A549 (cell line): ENCODE data around the gene DNAH11. TPM values are rescaled to one million over a fixed set of nuclear protein-coding genes. Genes with fewer than 3 reads are reported as not detected.

Experiments used
- ATAC-seq, 2 experiments: fragments of 200-7000 bp in 1 of 2; fragments of >200 bp in 1 of 2; cut with Nextera tagmentation in 1 of 2; cut with Tn5 transposase in 1 of 2; 3 replicates each; pipeline versions ENCODE4 v1.8.0 to v1.9.1; 2018 to 2020; ENCODE audit warnings: mild to moderate bottlenecking in 1 of 2, moderate library complexity in 1 of 2
- CTCF ChIA-PET: fragments of 300-600 bp; sonication (Branson Sonifier 250); formaldehyde crosslinking; extraction: SDS; loops from one replicate; lab custom pipeline; 2021; ENCODE audit warnings: antibody characterized with exemption, inconsistent platforms; lab: Yijun Ruan, JAX
- POLR2A ChIA-PET: fragments of 350-600 bp; formaldehyde crosslinking; extraction: SDS; loops from one replicate; lab custom pipeline; 2021; ENCODE audit warnings: antibody characterized with exemption, inconsistent platforms; lab: Yijun Ruan, JAX
- DNase-seq, 2 experiments: peaks; one replicate each; pipeline versions ENCODE4 v3.0.0 to v3.0.0-alpha.2; 2011 to 2016; ENCODE audit warnings: low read depth in 1 of 2, low spot score in 1 of 2
- FAIRE-seq: peaks from 2 replicates; lab custom pipeline; 2011; peaks lifted over from hg19 to GRCh38; lab: Jason Lieb, UNC
- H3K27ac ChIP-seq, 2 experiments: fragments of >200 bp; sonication (Bioruptor Twin); formaldehyde crosslinking; 3 replicates each; pipeline ENCODE4 v1.5.1; 2016 to 2017
- H3K4me1 ChIP-seq: fragments of >200 bp; sonication (Bioruptor Twin); formaldehyde crosslinking; 3 replicates; pipeline ENCODE4 v1.6.1; 2016
- H3K4me2 ChIP-seq: fragments of >200 bp; sonication (Bioruptor Twin); formaldehyde crosslinking; 3 replicates; pipeline ENCODE4 v1.6.1; 2016
- H3K4me3 ChIP-seq: fragments of >200 bp; sonication (Bioruptor Twin); formaldehyde crosslinking; 3 replicates; pipeline ENCODE4 v1.5.1; 2016
- H3K9me3 ChIP-seq: fragments of >200 bp; sonication (Bioruptor Twin); formaldehyde crosslinking; 3 replicates; pipeline ENCODE4 v1.6.1; 2016
- E2F6 ChIP-seq: IDR thresholded peaks from 2 replicates; pipeline ENCODE4 v1.6.1; 2012; ENCODE audit warnings: low read depth, borderline replicate concordance
- EHF ChIP-seq: fragments of 250-450 bp; sonication (Bioruptor Pico); IDR thresholded peaks from 2 replicates; pipeline ENCODE4 v1.5.0; 2020; ENCODE audit warnings: mild to moderate bottlenecking
- ELK1 ChIP-seq: fragments of 150-350 bp; IDR thresholded peaks from 2 replicates; pipeline ENCODE4 v1.6.1; 2014; ENCODE audit warnings: low read depth, mild to moderate bottlenecking, low read length
- ESRRA ChIP-seq: fragments of 150-350 bp; IDR thresholded peaks from 2 replicates; pipeline ENCODE4 v1.6.1; 2014; ENCODE audit warnings: mild to moderate bottlenecking, low read length, borderline replicate concordance
- FOSL2 ChIP-seq, 2 experiments: fragments of 450-650 bp in 1 of 2; fragments of >200 bp in 1 of 2; sonication (Bioruptor Twin) in 1 of 2; formaldehyde crosslinking; IDR thresholded peaks; 2 replicates each; pipeline versions ENCODE4 v1.5.0 to v1.6.1; 2016 to 2020; ENCODE audit warnings: mild to moderate bottlenecking in 1 of 2, moderate library complexity in 1 of 2
- GATA3 ChIP-seq: IDR thresholded peaks from 2 replicates; pipeline ENCODE4 v1.6.1; 2012; ENCODE audit warnings: borderline replicate concordance
- HDAC2 ChIP-seq: fragments of 200-600 bp; sonication (generic); IDR thresholded peaks from 2 replicates; pipeline ENCODE4 v1.6.1; 2016
- HES2 ChIP-seq: fragments of >200 bp; sonication (Bioruptor Twin); formaldehyde crosslinking; IDR thresholded peaks from 2 replicates; pipeline ENCODE4 v1.6.1; 2016
- HEYL ChIP-seq: fragments of 250-450 bp; sonication (Bioruptor Pico); IDR thresholded peaks from 2 replicates; pipeline ENCODE4 v1.8.0; 2021; ENCODE audit warnings: mild to moderate bottlenecking, moderate library complexity
- HOXB5 ChIP-seq: fragments of 250-450 bp; sonication (Bioruptor Pico); IDR thresholded peaks from 2 replicates; pipeline ENCODE4 v1.5.0; 2020; ENCODE audit warnings: mild to moderate bottlenecking, moderate library complexity
- JUN ChIP-seq, 2 experiments: fragments of >200 bp; sonication (Bioruptor Twin); formaldehyde crosslinking; IDR thresholded peaks; 2 replicates in 1 of 2; 3 replicates in 1 of 2; pipeline ENCODE4 v1.6.1; 2016 to 2017
- KDM1A ChIP-seq: fragments of 200-600 bp; sonication (generic); IDR thresholded peaks from 2 replicates; pipeline ENCODE4 v1.6.1; 2016; ENCODE audit warnings: low read depth, mild to moderate bottlenecking
- KDM5A ChIP-seq: fragments of 200-600 bp; sonication (generic); IDR thresholded peaks from 2 replicates; pipeline ENCODE4 v1.6.1; 2016; ENCODE audit warnings: antibody characterized with exemption, mild to moderate bottlenecking
- MAZ ChIP-seq: fragments of 150-350 bp; IDR thresholded peaks from 2 replicates; pipeline ENCODE4 v1.6.1; 2014; ENCODE audit warnings: antibody characterized with exemption, low read depth, low read length, borderline replicate concordance
- PBX3 ChIP-seq: IDR thresholded peaks from 2 replicates; pipeline ENCODE4 v1.6.1; 2012
- RARB ChIP-seq: fragments of 250-450 bp; sonication (Bioruptor Pico); IDR thresholded peaks from 2 replicates; pipeline ENCODE4 v1.8.0; 2021; ENCODE audit warnings: mild to moderate bottlenecking, moderate library complexity
- RFX5 ChIP-seq: fragments of 450-650 bp; IDR thresholded peaks from 2 replicates; pipeline ENCODE4 v1.7.1; 2014; ENCODE audit warnings: antibody characterized with exemption, mild to moderate bottlenecking, moderate library complexity
- SREBF2 ChIP-seq: fragments of 450-650 bp; IDR thresholded peaks from 2 replicates; pipeline ENCODE4 v1.6.1; 2014; ENCODE audit warnings: mild to moderate bottlenecking, moderate library complexity
- TFCP2L1 ChIP-seq: fragments of 250-450 bp; sonication (Bioruptor Pico); IDR thresholded peaks from 2 replicates; pipeline ENCODE4 v1.5.0; 2021; ENCODE audit warnings: mild to moderate bottlenecking
- ZFP36 ChIP-seq: fragments of 450-650 bp; IDR thresholded peaks from 2 replicates; pipeline ENCODE4 v1.6.1; 2014; ENCODE audit warnings: borderline replicate concordance; ENCODE audit not compliant: partially characterized antibody
- WGBS: methylation state at CpG from one replicate; pipeline ENCODE4 v1.1.6; 2017; ENCODE audit errors: missing lambda C conversion rate; 5-methylcytosine and 5-hydroxymethylcytosine counted together
- polyA plus RNA-seq, 4 experiments: library from polyadenylated mRNA; depleted of rRNA in 3 of 4; stranded (reverse); fragments of >200 nt; fragmentation: RNase III in 1 of 4; extraction: RNeasy Plus Mini Kit Qiagen cat#74134 plus additional on column Dnase treatment in 1 of 4; gene quantifications; 2 replicates in 3 of 4; 3 replicates in 1 of 4; pipeline ENCODE4 v1.2.3, GENCODE V29; 2011 to 2017
- TF ChIP-seq, protein P1 (sequence below): fragments of 200-600 bp; sonication (generic); IDR thresholded peaks from 2 replicates; pipeline ENCODE4 v1.6.1; 2016; ENCODE audit warnings: antibody characterized with exemption, mild to moderate bottlenecking, moderate library complexity
- TF ChIP-seq, protein P2 (sequence below): fragments of >200 bp; sonication (Bioruptor Twin); formaldehyde crosslinking; IDR thresholded peaks from 3 replicates; pipeline ENCODE4 v1.6.1; 2016

Gene DNAH11
- polyA plus RNA-seq, 2 of the 4 experiments (the other 2 are of a cell fraction): 0.03 to 0.13 TPM

GRCh38 chr7:21946222-21946709 is 403.4 kb downstream of the DNAH11 start:
- no peak for TF ChIP-seq FOSL2 (IDR thresholded peaks at IDR 0.05)
- TF ChIP-seq FOSL2 (CRISPR knock-in tag; IDR thresholded peaks at IDR 0.05): 0 out of 2 replicates have a peak, but pooled peaks have one; percentile 1
- TF ChIP-seq SREBF2: no peak
- Histone ChIP-seq H3K4me1 (peaks cover 4% of the 10 kb centered on the region; the same call in 2 of the 3 replicates), H3K4me2 (peak overlapping the region; percentile 85), H3K4me3 (peak overlapping the region; percentile 56), H3K9me3 (no peaks in the 10 kb centered on the region), H3K27ac (peak overlapping the region; percentile 73 to 92)
- ATAC-seq: peak in 1 of 2 experiments; percentile 8; a peak in 3 of 6 replicates
- peak in 1 of 2 experiments; percentile 6 for DNase-seq
- WGBS: 20% methylated on average over 7 of the region's 8 CpGs
- no peak for FAIRE-seq
- ChIA-PET POLR2A (interaction anchor here (1.2 kb wide), 1 partner anchor 518 kb away, joined by 3 read pairs; the partner anchor contains the start of gene SP4), CTCF (interaction anchor here (1.4 kb wide), 1 partner anchor 17 kb away, joined by 3 read pairs; no protein-coding TSS in a partner anchor)

GRCh38 chr7:21947056-21947455 is 404.2 kb downstream of the DNAH11 start:
- H3K9me3 ChIP-seq: no peaks in the 10 kb centered on the region
- FAIRE-seq (no peak), ATAC-seq (no peak), DNase-seq (no peak)
- H3K4me2 ChIP-seq: no peak overlapping the region
- CTCF ChIA-PET: interaction anchor here (1.4 kb wide), 1 partner anchor 16 kb away, joined by 3 read pairs; no protein-coding TSS in a partner anchor
- no peak overlapping the region for H3K27ac ChIP-seq
- no peak for TF ChIP-seq HES2
- TF ChIP-seq ZFP36: no peak
- TF ChIP-seq, protein P1, sequence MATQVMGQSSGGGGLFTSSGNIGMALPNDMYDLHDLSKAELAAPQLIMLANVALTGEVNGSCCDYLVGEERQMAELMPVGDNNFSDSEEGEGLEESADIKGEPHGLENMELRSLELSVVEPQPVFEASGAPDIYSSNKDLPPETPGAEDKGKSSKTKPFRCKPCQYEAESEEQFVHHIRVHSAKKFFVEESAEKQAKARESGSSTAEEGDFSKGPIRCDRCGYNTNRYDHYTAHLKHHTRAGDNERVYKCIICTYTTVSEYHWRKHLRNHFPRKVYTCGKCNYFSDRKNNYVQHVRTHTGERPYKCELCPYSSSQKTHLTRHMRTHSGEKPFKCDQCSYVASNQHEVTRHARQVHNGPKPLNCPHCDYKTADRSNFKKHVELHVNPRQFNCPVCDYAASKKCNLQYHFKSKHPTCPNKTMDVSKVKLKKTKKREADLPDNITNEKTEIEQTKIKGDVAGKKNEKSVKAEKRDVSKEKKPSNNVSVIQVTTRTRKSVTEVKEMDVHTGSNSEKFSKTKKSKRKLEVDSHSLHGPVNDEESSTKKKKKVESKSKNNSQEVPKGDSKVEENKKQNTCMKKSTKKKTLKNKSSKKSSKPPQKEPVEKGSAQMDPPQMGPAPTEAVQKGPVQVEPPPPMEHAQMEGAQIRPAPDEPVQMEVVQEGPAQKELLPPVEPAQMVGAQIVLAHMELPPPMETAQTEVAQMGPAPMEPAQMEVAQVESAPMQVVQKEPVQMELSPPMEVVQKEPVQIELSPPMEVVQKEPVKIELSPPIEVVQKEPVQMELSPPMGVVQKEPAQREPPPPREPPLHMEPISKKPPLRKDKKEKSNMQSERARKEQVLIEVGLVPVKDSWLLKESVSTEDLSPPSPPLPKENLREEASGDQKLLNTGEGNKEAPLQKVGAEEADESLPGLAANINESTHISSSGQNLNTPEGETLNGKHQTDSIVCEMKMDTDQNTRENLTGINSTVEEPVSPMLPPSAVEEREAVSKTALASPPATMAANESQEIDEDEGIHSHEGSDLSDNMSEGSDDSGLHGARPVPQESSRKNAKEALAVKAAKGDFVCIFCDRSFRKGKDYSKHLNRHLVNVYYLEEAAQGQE: no peak
- no peak for TF ChIP-seq RARB (CRISPR knock-in tag)
- no peak for TF ChIP-seq E2F6
- TF ChIP-seq PBX3: no peak
- no peak for TF ChIP-seq TFCP2L1
- TF ChIP-seq HDAC2: no peak
- no peak for TF ChIP-seq KDM5A
- no peak for TF ChIP-seq EHF (CRISPR knock-in tag)
- TF ChIP-seq HOXB5 (CRISPR knock-in tag): no peak
- TF ChIP-seq, protein P2, sequence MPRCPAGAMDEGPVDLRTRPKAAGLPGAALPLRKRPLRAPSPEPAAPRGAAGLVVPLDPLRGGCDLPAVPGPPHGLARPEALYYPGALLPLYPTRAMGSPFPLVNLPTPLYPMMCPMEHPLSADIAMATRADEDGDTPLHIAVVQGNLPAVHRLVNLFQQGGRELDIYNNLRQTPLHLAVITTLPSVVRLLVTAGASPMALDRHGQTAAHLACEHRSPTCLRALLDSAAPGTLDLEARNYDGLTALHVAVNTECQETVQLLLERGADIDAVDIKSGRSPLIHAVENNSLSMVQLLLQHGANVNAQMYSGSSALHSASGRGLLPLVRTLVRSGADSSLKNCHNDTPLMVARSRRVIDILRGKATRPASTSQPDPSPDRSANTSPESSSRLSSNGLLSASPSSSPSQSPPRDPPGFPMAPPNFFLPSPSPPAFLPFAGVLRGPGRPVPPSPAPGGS: no peak
- TF ChIP-seq ESRRA: no peak
- no peak for TF ChIP-seq HEYL (CRISPR knock-in tag)
- no peak for TF ChIP-seq GATA3
- no peak for TF ChIP-seq JUN (IDR thresholded peaks at IDR 0.05)
- no peak for TF ChIP-seq KDM1A
- no peak for TF ChIP-seq ELK1
- no peak for TF ChIP-seq MAZ
- TF ChIP-seq RFX5: no peak
- peaks cover 4% of the 10 kb centered on the region; the same call in 2 of the 3 replicates for H3K4me1 ChIP-seq
- no peak overlapping the region for H3K4me3 ChIP-seq
- POLR2A ChIA-PET: no interaction called here
- 54% methylated on average over 3 of the region's 3 CpGs for WGBS
